OCI-LY1 (cell line): Measurements from ENCODE around the gene RASA3.

ENCODE experiments used
- CTCF ChIP-seq: fragments of 200-600 bp; sonication (generic), shearing (Covaris generic); IDR thresholded peaks from 2 replicates; pipeline ENCODE4 v1.5.1; 2017; ENCODE audit warnings: mild to moderate bottlenecking, antibody characterized with exemption, low read length, moderate library complexity, mixed read lengths
- EZH2 ChIP-seq: fragments of 200-600 bp; sonication (generic), shearing (Covaris generic); IDR thresholded peaks from 2 replicates; pipeline ENCODE4 v1.8.0; 2017; ENCODE audit warnings: borderline replicate concordance, mixed run types, mild to moderate bottlenecking, antibody characterized with exemption, low read length, moderate library complexity, mixed read lengths

GRCh38 chr13:114108141-114108761 lies 24.2 kb downstream of the RASA3 start:
- TF ChIP-seq CTCF (no peak), EZH2 (no peak)
